Caco-2 (cell line): Measurements from ENCODE around the gene GTPBP10. TPM values are rescaled to one million over a fixed set of nuclear protein-coding genes. Genes with fewer than 3 reads are reported as not detected.

ENCODE experiments used
- BruUV-seq: library from RNA; stranded (reverse); fragments of 400-500 nt; replicated peaks from 2 replicates; lab custom pipeline; 2021; lab: Mats Ljungman, UMichigan
- CTCF ChIA-PET: fragments of 300-600 bp; sonication (Branson Sonifier 250); formaldehyde crosslinking; loops from one replicate; lab custom pipeline; 2022; ENCODE audit warnings: antibody characterized with exemption; lab: Charles Lee
- POLR2A ChIA-PET: fragments of 300-600 bp; sonication (Branson Sonifier 250); formaldehyde crosslinking; loops from one replicate; lab custom pipeline; 2022; ENCODE audit warnings: antibody characterized with exemption; lab: Charles Lee
- DNase-seq, 2 experiments: peaks; one replicate each; pipeline versions ENCODE4 v3.0.0 to v3.0.0-alpha.2; 2020 to 2022
- H3K27me3 ChIP-seq: replicated peaks from 2 replicates; pipeline ENCODE4 v1.6.0; 2011; ENCODE audit warnings: low read length; ENCODE audit not compliant: control insufficient read depth, insufficient read depth
- H3K36me3 ChIP-seq: 2 replicates; pipeline ENCODE4 v1.5.1; 2011; ENCODE audit warnings: low read length; ENCODE audit not compliant: control insufficient read depth, insufficient read depth
- H3K4me1 ChIP-seq: fragments of 250-450 bp; sonication (Bioruptor Pico); 2 replicates; pipeline ENCODE4 v1.5.1; 2020; ENCODE audit warnings: mild to moderate bottlenecking
- H3K4me3 ChIP-seq: 2 replicates; pipeline ENCODE4 v1.5.1; 2011; ENCODE audit warnings: low read depth, mild to moderate bottlenecking, control low read depth, low read length
- H3K9me3 ChIP-seq: fragments of 250-450 bp; sonication (Bioruptor Pico); 2 replicates; pipeline ENCODE4 v1.5.1; 2020; ENCODE audit warnings: mild to moderate bottlenecking, moderate library complexity
- H3K27ac Mint-ChIP-seq: one replicate; pipeline ENCODE4 v1.8.0; 2022; ENCODE audit warnings: mixed read lengths; ENCODE audit not compliant: unreplicated experiment
- H3K27me3 Mint-ChIP-seq: one replicate; pipeline ENCODE4 v1.8.0; 2022; ENCODE audit warnings: mixed read lengths; ENCODE audit not compliant: insufficient read depth, unreplicated experiment
- H3K36me3 Mint-ChIP-seq: one replicate; pipeline ENCODE4 v1.8.0; 2022; ENCODE audit warnings: mild to moderate bottlenecking, mixed read lengths; ENCODE audit not compliant: insufficient read depth, unreplicated experiment
- H3K4me1 Mint-ChIP-seq: one replicate; pipeline ENCODE4 v1.8.0; 2022; ENCODE audit warnings: low read depth, mixed read lengths; ENCODE audit not compliant: unreplicated experiment
- H3K4me3 Mint-ChIP-seq: one replicate; pipeline ENCODE4 v1.8.0; 2022; ENCODE audit warnings: mild to moderate bottlenecking, moderate library complexity, mixed read lengths; ENCODE audit not compliant: unreplicated experiment
- H3K9me3 Mint-ChIP-seq: one replicate; pipeline ENCODE4 v1.8.0; 2022; ENCODE audit warnings: mixed read lengths; ENCODE audit not compliant: unreplicated experiment
- intact Hi-C: fragments of 100-400 bp; cut with micrococcal nuclease; formaldehyde crosslinking; loops from one replicate; pipeline ENCODE4 v1.10.0; 2022; ENCODE audit not compliant: unreplicated experiment
- total RNA-seq: library from RNA; stranded (reverse); gene quantifications from 2 replicates; pipeline ENCODE4 v1.2.3, GENCODE V29; 2022
- TF ChIP-seq, protein P1 (sequence below), 2 experiments: fragments of 200-600 bp in 1 of 2; IDR thresholded peaks; 1 replicate in 1 of 2; 2 replicates in 1 of 2; pipeline versions ENCODE4 v1.5.1 to v1.8.0; 2011 to 2022; ENCODE audit warnings: antibody characterized with exemption in 1 of 2, control low read depth in 1 of 2, inconsistent platforms in 1 of 2, low read depth in 1 of 2, low read length in 1 of 2, mild to moderate bottlenecking in 1 of 2, moderate library complexity in 1 of 2; ENCODE audit not compliant: insufficient read depth in 1 of 2, severe bottlenecking in 1 of 2, unreplicated experiment in 1 of 2

The GTPBP10 gene
- total RNA-seq, 1 experiment from 2014 or later: 42.7 TPM

DNA sequence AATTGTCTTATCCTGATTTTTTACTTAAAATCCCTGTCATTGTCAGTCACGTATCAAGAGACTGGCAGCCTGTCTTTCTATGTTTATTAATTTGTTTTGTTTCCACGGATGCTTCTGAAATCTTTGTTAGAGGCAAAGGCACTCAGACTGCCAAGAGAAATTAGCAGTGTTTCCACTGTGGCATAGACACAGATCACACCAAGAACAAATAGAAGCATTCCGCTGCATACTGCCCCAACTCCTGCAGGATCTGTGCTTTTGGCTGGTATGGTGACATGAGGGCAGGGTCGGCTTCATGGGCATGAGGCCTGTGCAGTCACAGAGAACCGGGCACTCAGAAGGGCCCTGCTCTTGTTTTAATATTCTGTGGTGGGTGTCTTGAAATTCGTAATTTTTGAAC is 75.1 kb downstream of the GTPBP10 start:
- no peak overlapping the region for H3K4me3 ChIP-seq
- Mint-ChIP-seq H3K27ac (no peak overlapping the region), H3K36me3 (no peaks in the 10 kb centered on the region), H3K9me3 (no peaks in the 10 kb centered on the region), H3K4me3 (no peak overlapping the region), H3K27me3 (no peaks in the 10 kb centered on the region), H3K4me1 (no peaks in the 10 kb centered on the region)
- BruUV-seq: no TSS peak
- no peaks in the 10 kb centered on the region for H3K36me3 ChIP-seq
- POLR2A ChIA-PET: no interaction called here
- DNase-seq: no peak
- intact Hi-C loops: no loop called here
- no peaks in the 10 kb centered on the region for H3K9me3 ChIP-seq
- TF ChIP-seq, protein P1, sequence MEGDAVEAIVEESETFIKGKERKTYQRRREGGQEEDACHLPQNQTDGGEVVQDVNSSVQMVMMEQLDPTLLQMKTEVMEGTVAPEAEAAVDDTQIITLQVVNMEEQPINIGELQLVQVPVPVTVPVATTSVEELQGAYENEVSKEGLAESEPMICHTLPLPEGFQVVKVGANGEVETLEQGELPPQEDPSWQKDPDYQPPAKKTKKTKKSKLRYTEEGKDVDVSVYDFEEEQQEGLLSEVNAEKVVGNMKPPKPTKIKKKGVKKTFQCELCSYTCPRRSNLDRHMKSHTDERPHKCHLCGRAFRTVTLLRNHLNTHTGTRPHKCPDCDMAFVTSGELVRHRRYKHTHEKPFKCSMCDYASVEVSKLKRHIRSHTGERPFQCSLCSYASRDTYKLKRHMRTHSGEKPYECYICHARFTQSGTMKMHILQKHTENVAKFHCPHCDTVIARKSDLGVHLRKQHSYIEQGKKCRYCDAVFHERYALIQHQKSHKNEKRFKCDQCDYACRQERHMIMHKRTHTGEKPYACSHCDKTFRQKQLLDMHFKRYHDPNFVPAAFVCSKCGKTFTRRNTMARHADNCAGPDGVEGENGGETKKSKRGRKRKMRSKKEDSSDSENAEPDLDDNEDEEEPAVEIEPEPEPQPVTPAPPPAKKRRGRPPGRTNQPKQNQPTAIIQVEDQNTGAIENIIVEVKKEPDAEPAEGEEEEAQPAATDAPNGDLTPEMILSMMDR (IDR thresholded peaks at IDR 0.05; ENCODE audit: insufficient read depth in 1 of 2, low read depth in 1 of 2, low read length in 1 of 2, severe bottlenecking in 1 of 2, unreplicated experiment in 1 of 2): no peak
- H3K27me3 ChIP-seq: no peaks in the 10 kb centered on the region
- no peaks in the 10 kb centered on the region for H3K4me1 ChIP-seq
- CTCF ChIA-PET: interaction anchor here (0.6 kb wide), 1 partner anchor 109 kb away, joined by 3 read pairs; no protein-coding TSS in a partner anchor

DNA sequence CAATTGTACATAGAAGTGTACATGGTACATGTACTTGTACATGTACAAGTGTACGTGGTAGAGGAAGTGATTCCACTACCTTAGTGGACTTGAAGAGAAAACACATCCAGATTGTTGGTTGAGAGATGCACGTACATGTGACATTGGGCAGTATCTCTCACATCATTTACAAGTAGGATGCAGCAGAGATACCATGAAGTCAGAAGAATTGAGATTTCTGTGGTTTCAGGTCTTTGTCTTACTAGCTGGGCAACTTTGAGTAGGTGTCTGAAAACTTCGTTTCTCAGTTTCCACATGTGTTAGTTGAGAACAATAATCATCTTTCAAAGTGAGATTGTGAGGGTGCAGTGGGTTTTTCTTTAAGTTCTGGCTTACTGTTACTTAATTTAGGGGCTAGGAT is 78.2 kb downstream of the GTPBP10 start:
- no peak for DNase-seq
- Mint-ChIP-seq H3K4me1 (no peaks in the 10 kb centered on the region), H3K4me3 (no peak overlapping the region), H3K36me3 (no peaks in the 10 kb centered on the region), H3K27me3 (no peaks in the 10 kb centered on the region), H3K9me3 (peaks cover 9% of the 10 kb centered on the region), H3K27ac (no peak overlapping the region)
- Histone ChIP-seq H3K4me1 (no peaks in the 10 kb centered on the region), H3K4me3 (no peak overlapping the region), H3K27me3 (no peaks in the 10 kb centered on the region), H3K9me3 (no peaks in the 10 kb centered on the region), H3K36me3 (no peaks in the 10 kb centered on the region)
- intact Hi-C loops: loop anchor here (5.0 kb wide), 1 partner anchor 162 kb away; no protein-coding TSS in a partner anchor
- POLR2A ChIA-PET: no interaction called here
- TF ChIP-seq, protein P1 (IDR thresholded peaks at IDR 0.05; ENCODE audit: insufficient read depth in 1 of 2, low read depth in 1 of 2, low read length in 1 of 2, severe bottlenecking in 1 of 2, unreplicated experiment in 1 of 2): no peak
- no TSS peak for BruUV-seq
- CTCF ChIA-PET: no interaction called here

DNA sequence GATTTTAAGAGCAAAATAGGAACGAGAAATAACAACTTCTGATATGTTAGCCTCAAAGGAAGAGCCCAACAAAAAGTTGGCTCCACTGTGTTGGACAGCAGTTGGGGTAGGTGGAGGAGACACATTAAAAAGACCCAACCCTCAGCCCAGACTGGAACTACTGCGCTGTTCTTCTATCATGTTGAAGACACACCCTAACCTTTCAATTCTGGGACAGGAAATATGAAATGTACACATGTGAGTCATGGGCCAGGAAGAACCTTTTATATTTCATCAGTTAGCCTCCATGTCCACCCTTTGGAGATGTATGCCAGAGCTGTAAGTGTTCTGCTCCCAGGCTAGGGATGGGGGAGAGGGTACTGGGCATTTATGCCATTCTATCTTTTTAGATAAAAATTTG is 78.9 kb downstream of the GTPBP10 start:
- Mint-ChIP-seq H3K27ac (no peak overlapping the region), H3K27me3 (no peaks in the 10 kb centered on the region), H3K4me1 (no peaks in the 10 kb centered on the region), H3K4me3 (no peak overlapping the region), H3K36me3 (no peaks in the 10 kb centered on the region), H3K9me3 (peaks cover 9% of the 10 kb centered on the region)
- Histone ChIP-seq H3K36me3 (no peaks in the 10 kb centered on the region), H3K27me3 (no peaks in the 10 kb centered on the region), H3K4me3 (no peak overlapping the region), H3K4me1 (no peaks in the 10 kb centered on the region), H3K9me3 (no peaks in the 10 kb centered on the region)
- POLR2A ChIA-PET: no interaction called here
- no peak for DNase-seq
- intact Hi-C loops: loop anchor here (5.0 kb wide), 1 partner anchor 163 kb away; no protein-coding TSS in a partner anchor
- CTCF ChIA-PET: no interaction called here
- TF ChIP-seq, protein P1 (IDR thresholded peaks at IDR 0.05; ENCODE audit: insufficient read depth in 1 of 2, low read depth in 1 of 2, low read length in 1 of 2, severe bottlenecking in 1 of 2, unreplicated experiment in 1 of 2): no peak
- BruUV-seq: no TSS peak
